ENCODE measurements around the gene SOAT2. TPM values are rescaled to one million over a fixed set of nuclear protein-coding genes. Genes with fewer than 3 reads are reported as not detected.

The SOAT2 gene
- total RNA-seq, 1 experiment from 2014 or later, result not detected

DNA sequence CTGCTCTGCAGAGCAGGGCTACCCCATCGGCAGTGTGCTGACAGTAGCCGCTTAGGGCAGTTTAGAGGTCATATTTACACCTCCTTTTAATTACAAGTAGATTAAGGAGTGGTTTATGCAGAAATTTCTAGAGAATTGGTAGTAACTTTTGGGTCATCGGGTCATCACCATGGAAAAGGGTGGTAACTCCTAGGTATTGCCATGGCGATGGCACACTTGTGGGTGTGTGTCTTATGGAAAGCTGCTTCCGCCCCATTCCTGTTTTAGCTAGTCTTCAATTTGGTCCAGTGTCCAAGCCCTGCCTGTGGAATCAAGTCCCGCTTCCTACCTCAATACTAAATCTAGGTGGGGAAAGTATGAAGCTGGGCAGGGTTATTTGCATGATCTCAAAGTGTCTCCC, 47.8 kb downstream of the SOAT2 start:
- WGBS (ENCODE audit: extremely low coverage, insufficient read length, low lambda C conversion rate), result no CpG with 5 or more reads among the region's 6 CpGs

More for the DNA sequence above, 47.8 kb downstream of the SOAT2 start:
- H2BK120ac ChIP-seq (ENCODE audit: low read depth, low read length, poor library complexity, severe bottlenecking), result no peak overlapping the region
- no peaks in the 10 kb centered on the region for H3K9me3 Mint-ChIP-seq
- H3K27me3 Mint-ChIP-seq (ENCODE audit: low read depth), result peaks cover 53% of the 10 kb centered on the region
- peaks cover 0 to 4% of the 10 kb centered on the region in 2 experiments; a peak in 2 of 4 replicates for H3K4me1 Mint-ChIP-seq
- H2BK12ac ChIP-seq (ENCODE audit: insufficient read length, low read depth, low read length), result no peak overlapping the region
- H3K27ac ChIP-seq (ENCODE audit: insufficient read length, low read depth, low read length), result no peak overlapping the region
- H3K9ac ChIP-seq (ENCODE audit: extremely low read depth, insufficient read length, low read length), result no peak overlapping the region
- H3T11ph ChIP-seq (ENCODE audit: low read length), result no peak overlapping the region
- no peak overlapping the region for H2AK5ac ChIP-seq (ENCODE audit: insufficient read length, low read length)
- no peaks in the 10 kb centered on the region for H4K20me1 ChIP-seq (ENCODE audit: control insufficient read depth, insufficient read depth, insufficient read length)
- H4K8ac ChIP-seq (replicated peaks; ENCODE audit: insufficient read length, low read depth, low read length), result no peak overlapping the region
- H3K36me3 Mint-ChIP-seq (ENCODE audit: insufficient read depth in 1 of 3, low read depth in 3 of 3), result no peaks in the 10 kb centered on the region
- no peak overlapping the region for H3K4me3 Mint-ChIP-seq
- H3K14ac ChIP-seq (ENCODE audit: insufficient read depth, low read length), result no peak overlapping the region
- no peak for DNase-seq
- no peak overlapping the region for H4K91ac ChIP-seq (ENCODE audit: insufficient read length, low read depth, low read length)
- H3K9me3 ChIP-seq (ENCODE audit: control insufficient read depth, low read depth, low read length), result no peaks in the 10 kb centered on the region
- no peak overlapping the region for H2BK15ac ChIP-seq (ENCODE audit: low read depth, low read length)
- H3K79me2 ChIP-seq (ENCODE audit: insufficient read depth, low read length), result no peaks in the 10 kb centered on the region
- no peak overlapping the region for H3K18ac ChIP-seq (ENCODE audit: insufficient read length, low read depth, low read length)
- TF ChIP-seq, protein P1, sequence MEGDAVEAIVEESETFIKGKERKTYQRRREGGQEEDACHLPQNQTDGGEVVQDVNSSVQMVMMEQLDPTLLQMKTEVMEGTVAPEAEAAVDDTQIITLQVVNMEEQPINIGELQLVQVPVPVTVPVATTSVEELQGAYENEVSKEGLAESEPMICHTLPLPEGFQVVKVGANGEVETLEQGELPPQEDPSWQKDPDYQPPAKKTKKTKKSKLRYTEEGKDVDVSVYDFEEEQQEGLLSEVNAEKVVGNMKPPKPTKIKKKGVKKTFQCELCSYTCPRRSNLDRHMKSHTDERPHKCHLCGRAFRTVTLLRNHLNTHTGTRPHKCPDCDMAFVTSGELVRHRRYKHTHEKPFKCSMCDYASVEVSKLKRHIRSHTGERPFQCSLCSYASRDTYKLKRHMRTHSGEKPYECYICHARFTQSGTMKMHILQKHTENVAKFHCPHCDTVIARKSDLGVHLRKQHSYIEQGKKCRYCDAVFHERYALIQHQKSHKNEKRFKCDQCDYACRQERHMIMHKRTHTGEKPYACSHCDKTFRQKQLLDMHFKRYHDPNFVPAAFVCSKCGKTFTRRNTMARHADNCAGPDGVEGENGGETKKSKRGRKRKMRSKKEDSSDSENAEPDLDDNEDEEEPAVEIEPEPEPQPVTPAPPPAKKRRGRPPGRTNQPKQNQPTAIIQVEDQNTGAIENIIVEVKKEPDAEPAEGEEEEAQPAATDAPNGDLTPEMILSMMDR (conservative IDR thresholded peaks at IDR 0.05), result no peak
- no peak overlapping the region for H3K56ac ChIP-seq (ENCODE audit: insufficient read length, low read depth, low read length)
- H4K5ac ChIP-seq (ENCODE audit: insufficient read length, low read depth, low read length), result no peak overlapping the region
- no peak overlapping the region for H3K4me2 ChIP-seq (ENCODE audit: insufficient read depth, insufficient read length, low read length)
- no peaks in the 10 kb centered on the region; the same call in 1 of the 2 replicates for H3K4me1 ChIP-seq (ENCODE audit: insufficient read depth, low read length)
- H3K23ac ChIP-seq (ENCODE audit: insufficient read length, low read depth, low read length), result no peak overlapping the region
- no peak overlapping the region; a peak in 1 of 7 replicates for H3K27ac Mint-ChIP-seq
- H3K79me1 ChIP-seq (ENCODE audit: insufficient read depth, low read depth, low read length, poor library complexity, severe bottlenecking), result no peaks in the 10 kb centered on the region
- H3K27me3 ChIP-seq (ENCODE audit: insufficient read depth, low read length), result no peaks in the 10 kb centered on the region; the same call in 1 of the 2 replicates
- no peak overlapping the region for H3K4ac ChIP-seq (ENCODE audit: low read depth, low read length)
- H3K23me2 ChIP-seq (ENCODE audit: insufficient read length, low read depth, low read length, poor library complexity, severe bottlenecking), result no peaks in the 10 kb centered on the region
- no peak overlapping the region for H2AFZ ChIP-seq (ENCODE audit: low read length)
- H2BK20ac ChIP-seq (ENCODE audit: low read depth, low read length, poor library complexity, severe bottlenecking), result no peak overlapping the region
- H2BK5ac ChIP-seq (ENCODE audit: insufficient read length, low read length), result no peak overlapping the region

Measured in H9 (cell line).